ENCODE data around the gene SBNO2. TPM values are rescaled to one million over a fixed set of nuclear protein-coding genes. Genes with fewer than 3 reads are reported as not detected.

Gene SBNO2
- total RNA-seq, 1 donor from 2014 or later: 37.1 TPM

DNA sequence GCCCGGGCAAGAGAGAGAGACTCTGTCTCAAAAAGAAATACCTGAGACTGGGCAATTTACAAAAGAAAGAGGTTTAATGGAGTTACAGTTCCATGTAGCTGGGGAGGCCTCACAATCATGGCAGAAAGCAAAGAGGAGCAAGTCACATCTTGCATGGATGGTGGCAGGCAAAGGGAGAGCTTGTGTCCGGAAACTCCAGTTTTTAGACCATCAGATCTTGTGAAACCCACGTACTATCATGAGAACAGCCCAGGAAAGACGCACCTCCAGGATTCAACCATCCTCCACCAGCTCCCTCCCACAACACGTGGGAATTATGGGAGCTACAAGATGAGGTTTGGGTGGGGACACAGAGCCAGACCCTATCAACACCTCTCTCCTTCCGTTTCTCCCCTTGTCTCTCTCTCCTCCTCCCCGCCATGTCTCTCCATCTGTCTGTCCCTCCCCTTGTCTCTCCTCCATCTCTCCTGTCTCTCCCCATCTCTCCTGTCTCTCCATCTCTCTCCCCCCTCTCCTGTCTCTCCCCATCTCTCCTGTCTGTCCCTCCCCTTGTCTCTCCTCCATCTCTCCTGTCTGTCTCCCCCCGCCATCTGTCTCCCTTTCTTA is 88.9 kb downstream of the SBNO2 start:
- DNase-seq: no peak

DNA sequence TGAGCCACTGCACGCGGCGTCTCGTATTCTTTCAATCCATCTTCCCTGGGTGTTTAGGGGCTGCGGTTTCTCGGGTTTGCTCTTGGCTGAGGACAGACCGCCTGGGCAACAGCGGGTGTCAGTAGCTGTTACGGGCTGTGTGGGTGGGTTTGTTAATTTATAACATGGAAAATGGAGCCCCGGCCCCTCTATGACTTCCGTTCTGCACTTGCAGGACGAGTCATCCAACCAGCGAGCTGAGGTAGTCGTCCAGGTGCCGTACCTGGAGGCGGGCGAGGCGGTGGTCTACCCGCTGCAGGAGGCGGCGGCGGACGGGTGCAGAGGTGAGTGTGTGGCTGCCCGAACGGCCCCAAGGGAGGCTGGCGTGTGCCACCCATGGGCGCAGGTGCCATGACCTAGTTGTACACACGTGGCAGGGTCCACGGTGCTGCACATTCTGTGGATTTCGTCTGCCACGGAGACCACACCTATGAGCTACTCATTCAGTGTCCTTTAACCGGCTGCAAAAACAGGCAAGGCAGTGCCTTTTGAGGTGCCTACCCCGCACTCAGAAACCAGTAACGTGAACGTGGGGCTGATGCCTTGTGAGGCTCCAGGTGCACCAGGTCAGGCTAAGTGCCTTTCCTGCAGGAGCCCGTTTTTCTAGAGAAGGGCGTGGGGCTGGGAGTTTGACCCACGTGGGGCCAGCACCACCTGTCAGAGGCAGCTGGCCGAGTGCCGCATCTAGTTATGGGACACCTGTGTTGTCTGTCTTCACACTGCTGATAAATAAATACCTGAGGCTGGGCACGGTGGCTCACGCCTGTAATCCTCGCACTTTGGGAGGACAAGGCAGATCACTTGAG is 89.8 kb downstream of the SBNO2 start:
- no peak for DNase-seq

DNA sequence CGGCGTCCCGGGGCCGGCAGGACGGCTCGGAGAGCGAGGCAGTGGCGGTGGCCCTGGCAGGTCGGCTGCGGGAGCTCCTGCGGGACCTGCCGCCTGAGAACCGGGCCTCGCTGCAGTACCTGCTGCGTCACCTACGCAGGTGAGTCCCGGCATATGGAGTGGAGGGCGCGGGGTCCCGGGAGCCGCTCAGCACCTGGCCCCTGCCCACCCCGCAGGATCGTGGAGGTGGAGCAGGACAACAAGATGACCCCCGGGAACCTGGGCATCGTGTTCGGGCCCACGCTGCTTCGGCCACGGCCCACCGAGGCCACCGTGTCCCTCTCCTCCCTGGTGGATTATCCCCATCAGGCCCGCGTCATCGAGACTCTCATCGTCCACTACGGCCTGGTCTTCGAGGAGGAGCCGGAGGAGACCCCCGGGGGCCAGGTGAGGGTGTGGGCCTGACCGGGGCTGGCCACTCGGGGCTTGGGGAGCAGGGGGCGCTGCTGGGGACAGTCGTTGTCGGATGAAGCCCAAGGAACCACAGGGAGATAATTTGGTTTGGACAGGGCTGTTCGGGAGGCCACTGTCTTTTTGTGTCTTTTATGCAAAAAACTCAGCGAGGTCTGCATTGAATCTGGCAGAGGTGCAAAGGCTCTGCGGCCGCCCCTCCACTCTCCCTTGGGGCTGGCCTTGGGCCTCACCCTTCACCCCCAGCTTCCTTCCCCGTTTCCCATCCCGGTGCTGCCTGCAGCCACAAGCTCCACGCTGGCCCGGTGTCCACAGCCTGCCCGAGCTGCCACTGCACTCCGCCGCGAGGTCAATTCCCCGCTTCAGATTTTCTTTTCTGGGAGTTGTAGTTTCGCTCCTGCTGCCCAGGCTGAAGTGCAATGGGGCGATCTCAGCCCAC is 90.9 kb downstream of the SBNO2 start:
- no peak for DNase-seq

DNA sequence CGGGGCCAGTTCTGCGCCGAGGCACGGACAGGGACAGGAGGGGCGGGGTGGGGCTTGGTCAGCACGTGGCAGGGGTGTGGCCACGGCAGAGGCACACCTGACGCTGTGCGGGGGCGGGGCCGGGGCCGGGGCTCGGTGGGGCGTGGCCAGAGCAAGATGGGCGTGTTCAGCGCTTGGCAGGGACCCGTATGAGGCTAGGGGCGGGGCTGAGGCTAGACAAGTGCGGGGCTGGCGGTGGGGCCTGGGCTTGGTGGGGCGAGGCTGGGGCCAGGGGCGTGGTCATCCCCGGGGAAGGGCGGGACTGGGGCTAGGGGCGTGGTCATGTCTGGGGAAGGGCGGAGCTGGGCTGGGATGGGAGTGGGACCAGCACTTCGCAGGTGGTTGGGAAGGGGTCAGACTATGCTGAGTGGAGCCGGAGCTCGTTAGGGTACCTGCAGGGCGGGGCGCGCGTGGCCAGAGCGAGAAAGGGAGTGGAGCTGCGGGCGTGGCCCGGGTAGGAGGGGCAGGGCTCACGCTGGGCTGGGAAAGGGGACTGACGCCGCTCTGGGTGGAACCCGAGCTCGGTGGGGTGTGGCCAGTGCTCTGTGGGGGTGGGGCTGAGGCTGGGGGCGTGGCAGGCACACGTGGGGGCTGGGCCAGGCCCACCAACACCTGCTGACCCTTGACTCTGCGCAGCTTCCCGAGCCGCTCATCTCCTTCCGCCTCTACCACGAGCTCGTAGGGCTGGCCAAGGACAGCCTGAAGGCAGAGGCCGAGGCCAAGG is 91.7 kb downstream of the SBNO2 start:
- peak; percentile 62 for DNase-seq

DNA sequence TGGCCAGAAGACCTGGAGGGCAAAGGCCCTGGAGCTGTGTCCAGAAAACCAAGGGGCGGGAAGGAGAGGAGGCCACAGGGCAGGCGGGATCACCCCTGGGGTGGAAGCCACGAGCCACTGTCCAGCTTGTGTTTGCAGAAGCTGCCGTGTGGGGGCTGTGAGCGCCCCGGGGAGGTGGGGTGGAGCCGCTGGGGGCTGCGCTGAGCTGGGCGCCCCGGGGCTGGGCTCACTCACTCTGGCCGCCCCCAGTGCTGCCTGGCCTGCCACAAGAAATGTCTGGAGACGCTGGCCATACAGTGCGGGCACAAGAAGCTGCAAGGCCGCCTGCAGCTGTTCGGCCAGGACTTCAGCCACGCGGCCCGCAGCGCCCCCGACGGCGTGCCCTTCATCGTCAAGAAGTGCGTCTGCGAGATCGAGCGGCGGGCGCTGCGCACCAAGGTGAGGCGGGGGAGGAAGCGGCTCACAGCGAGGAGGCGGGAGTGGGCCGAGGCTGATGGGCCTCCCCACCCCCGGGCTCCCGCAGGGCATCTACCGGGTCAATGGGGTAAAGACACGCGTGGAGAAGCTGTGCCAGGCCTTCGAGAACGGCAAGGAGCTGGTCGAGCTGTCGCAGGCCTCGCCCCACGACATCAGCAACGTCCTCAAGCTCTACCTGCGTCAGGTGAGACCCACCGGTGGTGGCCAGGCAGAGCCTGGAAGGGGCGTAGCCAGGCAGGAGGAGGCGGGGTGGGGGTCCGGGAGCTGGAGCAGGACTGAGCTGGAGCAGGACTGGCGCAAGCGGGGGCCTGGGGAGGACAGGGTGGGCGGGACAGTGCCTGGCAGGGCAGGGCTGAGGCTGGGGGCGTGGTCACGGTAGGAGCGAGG is 92.5 kb downstream of the SBNO2 start:
- DNase-seq: no peak

DNA sequence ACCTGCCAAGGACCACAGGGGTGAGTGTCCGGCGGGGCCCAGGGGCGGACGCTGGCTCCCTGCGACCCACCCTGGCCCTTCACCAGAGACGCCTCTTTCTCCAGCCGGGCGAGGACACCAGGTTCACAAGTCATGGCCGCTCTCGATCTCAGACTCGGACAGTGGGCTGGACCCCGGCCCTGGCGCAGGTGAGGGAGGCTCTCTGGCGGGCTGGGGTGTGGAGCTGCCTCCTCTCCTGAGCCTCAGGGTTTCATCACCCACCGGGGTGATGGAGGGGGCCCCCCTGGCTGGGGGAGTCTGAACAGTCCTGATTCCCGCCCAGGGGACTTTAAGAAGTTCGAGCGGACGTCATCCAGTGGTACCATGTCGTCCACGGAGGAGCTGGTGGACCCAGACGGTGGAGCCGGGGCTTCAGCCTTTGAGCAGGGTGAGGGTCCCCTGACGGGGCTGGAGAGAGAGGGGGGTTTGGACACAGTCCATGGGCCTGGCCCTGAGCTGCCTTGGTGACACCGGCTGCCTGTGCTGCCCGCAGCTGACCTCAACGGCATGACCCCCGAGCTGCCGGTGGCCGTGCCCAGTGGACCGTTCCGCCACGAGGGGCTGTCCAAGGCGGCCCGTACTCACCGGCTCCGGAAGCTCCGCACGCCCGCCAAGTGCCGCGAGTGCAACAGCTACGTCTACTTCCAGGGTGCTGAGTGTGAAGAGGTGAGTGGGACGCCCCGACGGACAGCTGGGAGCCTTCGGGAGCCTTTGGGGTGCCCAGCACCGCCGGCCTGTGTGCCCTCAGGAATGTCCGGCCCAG is 93.5 kb downstream of the SBNO2 start:
- no peak for DNase-seq

DNA sequence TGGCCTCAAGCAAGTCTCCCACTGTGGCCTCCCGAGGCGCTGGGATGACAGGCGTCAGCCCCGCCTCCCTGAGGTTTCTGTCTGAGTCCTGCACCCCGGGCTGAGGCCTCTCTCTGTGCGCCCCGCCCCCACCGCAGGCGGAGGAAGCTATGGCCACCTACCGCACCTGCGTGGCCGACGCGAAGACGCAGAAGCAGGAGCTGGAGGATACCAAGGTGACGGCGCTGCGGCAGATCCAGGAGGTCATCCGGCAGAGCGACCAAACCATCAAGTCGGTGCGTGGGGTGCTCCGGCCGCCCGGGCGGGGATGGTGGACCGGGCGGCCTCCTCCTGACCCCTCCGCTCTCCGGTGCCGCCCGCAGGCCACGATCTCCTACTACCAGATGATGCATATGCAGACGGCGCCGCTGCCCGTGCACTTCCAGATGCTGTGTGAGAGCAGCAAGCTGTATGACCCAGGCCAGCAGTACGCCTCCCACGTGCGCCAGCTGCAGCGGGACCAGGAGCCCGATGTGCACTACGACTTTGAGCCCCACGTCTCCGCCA is 94.4 kb downstream of the SBNO2 start:
- DNase-seq: no peak

DNA sequence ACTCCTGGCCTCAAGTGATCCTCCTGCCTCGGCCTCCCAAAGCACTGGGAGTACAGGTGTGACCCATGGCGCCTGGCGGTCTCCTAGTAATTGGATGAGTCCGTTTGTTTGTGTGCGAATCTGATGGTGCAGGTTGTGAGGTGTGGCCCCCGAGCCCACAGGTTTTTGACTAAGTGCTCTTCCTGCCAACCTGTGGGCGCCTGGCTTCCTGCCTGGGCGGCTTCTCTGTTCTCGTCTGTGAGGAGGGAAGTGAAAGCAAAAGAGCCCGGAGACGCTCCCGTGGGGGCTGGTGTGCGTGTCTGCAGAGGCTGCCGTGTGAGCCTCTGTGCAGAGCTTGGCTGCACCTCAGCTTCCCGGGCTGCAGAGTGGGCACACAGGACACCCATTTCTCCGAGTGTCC is 97.1 kb downstream of the SBNO2 start:
- DNase-seq: peak; percentile 41

DNA sequence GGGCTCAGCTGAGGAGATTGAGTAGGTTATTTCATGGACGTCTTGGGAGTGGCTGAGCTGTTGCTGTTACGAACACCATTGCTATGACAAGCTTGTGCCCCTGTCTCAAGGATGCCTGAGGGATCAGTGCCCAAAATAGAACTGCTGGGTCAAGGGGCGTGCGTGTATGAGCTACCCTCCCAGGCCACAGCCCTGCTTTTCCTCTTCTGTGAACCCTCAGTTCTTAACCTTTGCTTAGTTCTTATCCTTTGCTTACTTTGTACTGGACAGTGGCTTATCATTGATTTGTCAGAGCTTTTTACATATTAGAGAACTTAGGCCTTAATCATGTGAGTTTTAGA is 98.1 kb downstream of the SBNO2 start:
- DNase-seq: no peak

DNA sequence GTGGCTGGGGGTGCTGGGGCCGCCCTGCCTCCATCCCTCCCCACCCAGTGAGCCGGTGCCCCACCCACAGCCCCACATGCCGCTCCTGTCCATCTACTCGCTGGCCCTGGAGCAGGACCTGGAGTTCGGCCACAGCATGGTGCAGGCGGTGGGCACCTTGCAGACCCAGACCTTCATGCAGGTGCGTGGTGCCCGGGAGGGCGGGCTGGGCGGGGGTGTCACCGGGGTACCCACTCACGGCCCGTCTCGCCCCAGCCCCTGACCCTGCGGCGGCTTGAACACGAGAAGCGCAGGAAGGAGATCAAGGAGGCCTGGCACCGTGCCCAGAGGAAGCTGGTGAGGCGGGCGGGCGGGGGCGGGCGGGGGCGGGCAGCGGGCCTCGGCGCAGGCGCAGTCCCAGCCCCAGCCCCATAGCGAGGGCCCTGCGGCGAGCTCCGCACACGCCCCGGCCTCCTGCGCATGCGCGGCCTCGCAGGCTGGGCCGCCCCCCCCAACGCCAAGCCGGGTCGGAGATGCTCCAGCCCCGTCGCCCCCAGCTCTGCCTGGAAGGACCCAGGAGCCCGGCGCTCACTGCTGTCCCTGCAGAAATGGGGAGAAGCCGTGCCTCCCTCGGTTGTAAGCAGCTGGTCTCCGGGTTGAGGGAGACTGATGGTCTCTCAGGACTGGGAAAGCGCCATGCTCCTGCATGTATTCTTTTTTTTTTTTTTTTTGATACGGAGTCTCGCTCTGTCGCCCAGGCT is 99.4 kb downstream of the SBNO2 start:
- DNase-seq: peak; percentile 86

DNA sequence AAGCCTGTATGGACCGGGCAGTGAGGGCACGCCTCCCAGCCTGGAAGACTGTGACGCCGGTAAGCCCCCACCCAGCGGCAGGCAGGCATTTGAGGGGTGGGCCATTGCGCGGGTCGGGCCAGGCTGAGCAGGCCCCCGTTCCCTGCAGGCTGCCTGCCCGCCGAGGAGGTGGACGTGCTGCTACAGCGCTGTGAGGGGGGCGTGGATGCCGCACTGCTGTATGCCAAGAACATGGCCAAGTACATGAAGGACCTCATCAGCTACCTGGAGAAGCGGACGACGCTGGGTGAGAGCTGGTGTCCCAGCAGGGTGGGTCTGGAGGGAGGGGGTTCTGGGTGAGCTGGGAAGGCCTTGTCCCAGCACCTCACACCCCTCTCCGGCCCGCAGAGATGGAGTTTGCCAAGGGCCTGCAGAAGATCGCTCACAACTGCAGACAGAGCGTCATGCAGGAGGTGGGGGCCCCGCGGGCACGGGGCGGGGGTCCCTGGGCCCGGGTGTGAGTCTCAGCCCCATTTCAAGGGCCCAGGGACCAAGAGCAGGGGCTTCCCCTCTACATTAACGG is 100.0 kb downstream of the SBNO2 start:
- DNase-seq: no peak

DNA sequence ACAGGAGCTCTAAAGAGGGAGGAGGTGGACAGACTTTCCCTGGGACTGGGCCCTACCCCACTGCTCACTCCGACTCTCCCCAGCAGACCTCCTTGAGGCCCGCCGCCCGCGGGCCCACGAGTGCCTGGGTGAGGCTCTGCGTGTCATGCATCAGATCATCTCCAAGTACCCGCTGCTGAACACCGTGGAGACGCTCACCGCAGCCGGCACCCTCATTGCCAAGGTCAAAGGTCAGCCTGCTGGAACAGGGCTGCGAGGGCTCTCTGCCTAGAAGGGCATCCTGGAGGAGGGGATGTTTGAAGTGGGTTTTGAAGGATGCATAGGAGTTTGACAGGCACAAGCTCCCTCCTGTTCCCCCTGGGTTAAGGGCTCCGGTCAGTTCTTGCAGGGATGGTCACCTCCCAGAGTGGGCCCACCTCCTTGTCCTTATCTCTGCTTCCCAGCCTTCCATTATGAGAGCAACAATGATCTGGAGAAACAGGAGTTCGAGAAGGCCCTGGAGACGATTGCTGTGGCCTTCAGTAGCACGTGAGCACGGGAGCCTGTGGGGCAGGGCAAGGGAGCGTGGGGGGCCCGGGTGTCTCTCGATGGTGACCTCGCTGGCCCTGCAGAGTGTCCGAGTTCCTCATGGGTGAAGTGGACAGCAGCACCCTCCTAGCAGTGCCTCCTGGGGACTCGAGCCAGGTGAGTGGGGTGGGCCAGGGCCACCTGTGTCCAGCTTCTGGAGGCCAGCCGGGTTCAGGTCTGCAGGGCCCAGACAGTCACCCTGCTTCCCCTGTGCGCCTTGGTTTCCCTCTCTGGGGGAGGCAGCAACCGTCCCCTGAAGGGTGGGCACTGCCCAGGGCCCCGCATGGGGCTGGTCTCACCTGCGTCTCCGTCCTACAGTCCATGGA is 100.8 kb downstream of the SBNO2 start:
- no peak for DNase-seq

DNA sequence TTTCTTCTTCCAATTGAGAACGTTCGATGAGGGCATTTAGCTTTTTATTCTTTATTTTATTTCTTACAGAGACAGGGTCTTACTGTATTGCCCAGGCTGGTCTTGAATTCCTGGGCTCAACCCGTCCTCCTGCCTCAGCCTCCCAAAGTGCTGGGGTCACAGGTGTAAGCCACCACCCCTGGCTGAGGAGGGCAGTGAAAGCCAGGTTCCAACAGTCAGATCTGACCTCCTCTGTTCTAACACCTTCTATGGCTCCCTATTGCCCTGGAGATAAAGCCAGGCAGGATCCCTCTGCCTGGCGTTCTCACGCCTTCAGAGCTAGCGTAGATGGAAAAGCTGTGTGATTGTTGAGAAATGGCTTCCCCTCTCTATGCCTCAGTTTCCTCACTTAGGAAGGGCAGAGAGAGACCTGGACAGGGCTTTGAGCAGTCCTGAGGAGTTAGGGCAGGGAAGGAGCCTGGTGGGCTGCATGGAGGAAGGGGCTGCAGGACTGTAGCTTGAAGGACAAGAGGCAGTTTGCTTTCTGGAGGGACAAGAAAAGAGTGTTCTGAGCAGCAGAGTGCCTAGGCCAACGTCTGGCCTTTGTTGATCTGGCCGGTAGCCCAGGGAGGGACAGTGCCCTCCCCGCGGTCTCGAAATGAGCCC is 101.6 kb downstream of the SBNO2 start:
- no peak for DNase-seq

DNA sequence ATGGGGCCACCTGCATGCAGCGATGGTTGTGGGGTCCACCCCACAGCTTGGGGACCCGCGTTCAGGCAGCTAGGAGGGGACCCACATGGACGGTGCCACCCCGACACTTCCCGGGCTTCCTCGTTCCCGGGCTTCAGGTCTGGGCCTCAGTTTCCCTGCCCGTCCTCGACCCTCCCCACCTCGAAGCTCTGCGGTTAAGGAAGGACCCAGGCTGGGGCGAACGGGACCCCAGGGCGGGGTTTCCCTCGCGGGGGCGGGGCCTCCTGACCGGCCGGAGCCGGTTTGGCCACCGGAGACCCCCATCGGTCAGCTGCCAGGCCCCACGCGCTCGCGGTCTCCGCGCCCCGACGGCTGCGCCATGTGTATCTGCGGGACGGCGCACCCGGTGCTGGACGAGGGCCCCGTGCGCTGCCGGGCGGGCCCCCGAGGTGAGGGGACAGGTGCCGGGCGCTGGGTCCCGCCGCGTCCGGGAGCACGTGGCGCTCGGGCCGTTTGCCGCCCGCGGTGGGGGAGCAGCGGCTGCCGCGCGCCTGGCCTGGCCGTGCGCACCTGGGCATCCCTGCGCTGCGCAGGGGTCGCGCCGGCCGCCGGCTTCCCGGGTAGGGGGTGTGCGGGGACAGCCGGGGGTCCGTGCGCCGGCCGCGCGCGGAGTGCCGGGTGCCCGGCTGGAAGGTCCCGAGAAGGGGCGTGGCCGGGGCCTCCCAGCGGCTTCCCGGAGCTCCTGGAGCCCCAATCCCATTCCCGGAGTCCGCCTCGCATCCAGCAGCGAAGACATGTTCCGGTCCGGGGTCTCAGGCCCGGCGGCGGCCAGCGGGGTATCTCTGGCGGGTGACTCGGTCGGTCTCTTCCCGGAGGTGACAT is 102.9 kb downstream of the SBNO2 start:
- DNase-seq: no peak

DNA sequence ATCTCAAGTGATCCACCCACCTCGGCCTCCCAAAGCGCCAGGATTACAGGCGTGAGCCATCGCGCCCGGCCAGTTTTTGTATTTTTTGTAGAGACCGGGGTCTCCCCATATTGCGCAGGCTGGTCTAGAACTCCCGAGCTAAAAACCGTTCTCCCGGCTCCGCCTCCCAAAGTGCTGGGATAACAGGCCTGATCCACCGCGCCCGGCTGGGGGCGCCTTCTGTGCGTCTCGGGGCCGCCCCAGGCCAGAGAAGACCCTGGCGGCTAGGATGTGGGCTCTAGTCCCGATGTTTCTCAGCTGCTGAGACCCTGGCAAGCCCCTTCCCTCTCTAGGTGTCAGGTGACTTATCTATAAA is 103.5 kb downstream of the SBNO2 start:
- no peak for DNase-seq

DNA sequence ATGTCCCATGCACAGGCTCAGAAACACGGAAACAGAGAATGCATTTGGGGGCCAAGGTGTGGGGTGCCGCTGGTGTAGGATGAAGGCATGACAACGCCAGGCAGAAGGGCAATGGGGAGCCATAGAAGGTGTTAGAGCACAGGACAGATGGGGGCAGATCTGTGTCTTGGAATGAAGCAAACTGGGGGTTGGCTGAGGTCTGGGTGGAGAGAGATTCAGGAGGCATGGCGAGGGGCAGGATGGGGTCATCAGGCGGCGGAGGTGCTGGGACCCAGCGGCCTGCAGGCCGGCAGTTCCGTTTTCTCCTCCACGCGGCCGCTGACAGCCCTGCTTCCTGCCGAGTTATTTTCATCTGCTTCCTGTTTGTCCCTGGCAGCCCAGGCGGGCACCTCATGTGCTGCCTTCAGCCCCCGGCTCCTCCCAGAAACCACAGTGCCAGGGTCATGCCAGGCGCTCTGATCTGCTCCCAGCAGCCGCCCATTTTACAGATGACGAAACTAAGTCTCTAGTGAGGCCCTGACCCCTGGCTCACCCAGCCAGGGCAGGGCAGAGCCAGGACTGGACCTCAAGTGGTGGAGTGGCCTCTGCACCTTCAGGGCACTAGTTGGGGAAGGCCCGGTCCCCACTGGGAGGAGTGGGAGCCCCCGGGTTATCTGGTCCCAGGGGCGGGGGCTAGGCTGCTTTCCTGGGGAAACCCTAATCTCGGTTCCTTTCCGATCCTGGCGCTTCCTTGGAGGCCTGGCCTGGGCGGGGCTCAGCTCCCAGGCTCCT is 104.9 kb downstream of the SBNO2 start:
- DNase-seq: peak; percentile 51

All from dermis blood vessel endothelial cell (primary cell).